IMR-90 (cell line): ENCODE measurements around the gene NHEJ1. TPM values are rescaled to one million over a fixed set of nuclear protein-coding genes. Genes with fewer than 3 reads are reported as not detected.

ENCODE experiments used
- ATAC-seq: fragments of 200-7000 bp; cut with Tn5 transposase; 2 replicates; pipeline ENCODE4 v1.9.1; 2020; ENCODE audit warnings: low read depth, mild to moderate bottlenecking, moderate library complexity
- BruUV-seq: library from RNA; stranded (reverse); fragments of 400-500 nt; replicated peaks from 2 replicates; lab custom pipeline; 2021; lab: Mats Ljungman, UMichigan
- CTCF ChIA-PET: fragments of 300-600 bp; formaldehyde crosslinking; extraction: SDS; loops from one replicate; lab custom pipeline; 2021; ENCODE audit warnings: antibody characterized with exemption; lab: Yijun Ruan, JAX
- POLR2A ChIA-PET: fragments of 300-600 bp; sonication (Branson Sonifier 250); formaldehyde crosslinking; loops from one replicate; lab custom pipeline; 2022; ENCODE audit warnings: antibody characterized with exemption; ENCODE audit not compliant: unreplicated experiment; lab: Charles Lee
- DNase-seq: peaks from one replicate; pipeline ENCODE4 v3.0.0; 2013
- H2AFZ ChIP-seq: replicated peaks from 2 replicates; pipeline ENCODE3; 2013; ENCODE audit warnings: low read length, mild to moderate bottlenecking; ENCODE audit not compliant: poor library complexity
- H2AK5ac ChIP-seq: 2 replicates; pipeline ENCODE4 v1.6.1; 2013; ENCODE audit warnings: low read depth, low read length, inconsistent platforms
- H2AK9ac ChIP-seq: replicated peaks from 2 replicates; pipeline ENCODE3; 2013; ENCODE audit warnings: mild to moderate bottlenecking, low read depth, low read length, moderate library complexity; ENCODE audit not compliant: poor library complexity
- H2BK120ac ChIP-seq: 2 replicates; pipeline ENCODE4 v1.6.1; 2013; ENCODE audit warnings: low read depth, low read length, inconsistent platforms
- H2BK15ac ChIP-seq: 3 replicates; pipeline ENCODE4 v1.6.1; 2013; ENCODE audit warnings: low read depth, low read length, inconsistent platforms
- H2BK20ac ChIP-seq: 2 replicates; pipeline ENCODE4 v1.6.1; 2013; ENCODE audit warnings: low read depth, mild to moderate bottlenecking, inconsistent platforms, low read length, moderate library complexity
- H2BK5ac ChIP-seq: 2 replicates; pipeline ENCODE4 v1.6.1; 2013; ENCODE audit warnings: mild to moderate bottlenecking, low read depth, low read length, inconsistent platforms; ENCODE audit not compliant: poor library complexity, severe bottlenecking
- H3K14ac ChIP-seq: replicated peaks from 2 replicates; pipeline ENCODE4 v1.6.1; 2013; ENCODE audit warnings: low read depth, low read length, inconsistent platforms
- H3K18ac ChIP-seq: 2 replicates; pipeline ENCODE4 v1.6.1; 2013; ENCODE audit warnings: low read depth, low read length, control low read depth
- H3K23ac ChIP-seq: 2 replicates; pipeline ENCODE4 v1.6.1; 2013; ENCODE audit warnings: low read depth, low read length, inconsistent platforms
- H3K27ac ChIP-seq: 2 replicates; pipeline ENCODE4 v1.5.1; 2013; ENCODE audit warnings: mild to moderate bottlenecking, control low read depth, low read length; ENCODE audit not compliant: insufficient read depth
- H3K27me3 ChIP-seq: 2 replicates; pipeline ENCODE4 v1.6.1; 2013; ENCODE audit warnings: low read length; ENCODE audit not compliant: control insufficient read depth, insufficient read depth
- H3K36me3 ChIP-seq: 2 replicates; pipeline ENCODE4 v1.6.1; 2013; ENCODE audit warnings: low read length, mixed read lengths; ENCODE audit not compliant: control insufficient read depth, insufficient read depth
- H3K4ac ChIP-seq: 2 replicates; pipeline ENCODE4 v1.6.1; 2013; ENCODE audit warnings: low read depth, low read length, inconsistent platforms
- H3K4me1 ChIP-seq: 2 replicates; pipeline ENCODE4 v1.6.1; 2013; ENCODE audit warnings: low read length, mixed read lengths; ENCODE audit not compliant: control insufficient read depth, insufficient read depth
- H3K4me2 ChIP-seq: 2 replicates; pipeline ENCODE4 v1.6.1; 2013; ENCODE audit warnings: low read depth, mild to moderate bottlenecking, control low read depth, low read length, moderate library complexity
- H3K4me3 ChIP-seq: 2 replicates; pipeline ENCODE4 v1.5.1; 2013; ENCODE audit warnings: low read depth, mild to moderate bottlenecking, control low read depth, low read length, moderate library complexity; ENCODE audit not compliant: insufficient read depth
- H3K56ac ChIP-seq: 2 replicates; pipeline ENCODE4 v1.6.1; 2013; ENCODE audit warnings: low read length, inconsistent platforms; ENCODE audit not compliant: insufficient read depth; ENCODE audit errors: extremely low read depth
- H3K79me1 ChIP-seq, 2 experiments: 2 replicates each; pipeline ENCODE4 v1.6.1; 2013; ENCODE audit warnings: low read length in 2 of 2, inconsistent platforms in 1 of 2, low read depth in 1 of 2
- H3K9ac ChIP-seq: 2 replicates; pipeline ENCODE4 v1.6.1; 2013; ENCODE audit warnings: low read depth, low read length, control low read depth
- H3K9me1 ChIP-seq: 2 replicates; pipeline ENCODE4 v1.6.1; 2013; ENCODE audit warnings: low read length, inconsistent platforms; ENCODE audit not compliant: insufficient read depth
- H3K9me3 ChIP-seq: 2 replicates; pipeline ENCODE4 v1.6.1; 2013; ENCODE audit warnings: low read length; ENCODE audit not compliant: control insufficient read depth, insufficient read depth
- H4K20me1 ChIP-seq: 2 replicates; pipeline ENCODE4 v1.6.1; 2013; ENCODE audit warnings: low read length, inconsistent platforms; ENCODE audit not compliant: insufficient read depth
- H4K5ac ChIP-seq: 2 replicates; pipeline ENCODE4 v1.6.1; 2013; ENCODE audit warnings: mild to moderate bottlenecking, low read depth, low read length, control low read depth
- H4K8ac ChIP-seq, 2 experiments: 2 replicates each; pipeline ENCODE4 v1.6.1; 2013; ENCODE audit warnings: low read depth in 2 of 2, low read length in 2 of 2, control low read depth in 1 of 2, inconsistent platforms in 1 of 2
- H4K91ac ChIP-seq: 2 replicates; pipeline ENCODE4 v1.6.1; 2013; ENCODE audit warnings: low read depth, low read length, inconsistent platforms; ENCODE audit not compliant: insufficient read depth
- BHLHE40 ChIP-seq: fragments of 150-350 bp; IDR thresholded peaks from 2 replicates; pipeline ENCODE4 v1.6.1; 2016; ENCODE audit warnings: mild to moderate bottlenecking, low read depth, low read length
- RAD21 ChIP-seq: IDR thresholded peaks from 2 replicates; pipeline ENCODE4 v1.6.1; 2012; ENCODE audit warnings: low read length, improper control_type of control experiment
- SMC3 ChIP-seq: fragments of 150-350 bp; IDR thresholded peaks from 2 replicates; pipeline ENCODE4 v1.6.1; 2016; ENCODE audit warnings: low read depth, mild to moderate bottlenecking, antibody characterized with exemption, low read length, moderate library complexity
- USF2 ChIP-seq: fragments of 150-350 bp; IDR thresholded peaks from 2 replicates; pipeline ENCODE4 v1.6.1; 2017; ENCODE audit warnings: mild to moderate bottlenecking, antibody characterized with exemption, low read length, low read depth
- WGBS, 2 experiments: methylation state at CpG; one replicate each; pipeline versions ENCODE4 v1.1.5 to v1.1.7; 2013; ENCODE audit warnings: missing lambda C conversion rate in 2 of 2; ENCODE audit not compliant: insufficient read length in 1 of 2; ENCODE audit errors: extremely low coverage in 2 of 2; 5-methylcytosine and 5-hydroxymethylcytosine counted together
- dilution Hi-C: fragments of 300-500 bp; cut with HindIII; formaldehyde crosslinking; loops from one replicate; pipeline ENCODE4 v1.14.3; 2018; ENCODE audit warnings: low sequenced_read_pairs; ENCODE audit not compliant: unreplicated experiment
- in situ Hi-C: fragments of 300-500 bp; cut with MboI; formaldehyde crosslinking; loops from 3 replicates; pipeline ENCODE4 v1.14.3; 2019; ENCODE audit warnings: low sequenced_read_pairs, inconsistent platforms, mixed read lengths
- intact Hi-C: fragments of 100-400 bp; cut with micrococcal nuclease; formaldehyde crosslinking; loops from 2 replicates; pipeline ENCODE4 v1.10.0; 2022
- polyA plus RNA-seq, 3 experiments: library from polyadenylated mRNA; depleted of rRNA; stranded (reverse); fragments of >200 nt; gene quantifications; 2 replicates each; pipeline ENCODE4 v1.2.3, GENCODE V29; 2012; ENCODE audit warnings: low replicate concordance in 1 of 3
- total RNA-seq: library from RNA; depleted of rRNA; stranded (reverse); fragments of >200 nt; gene quantifications from 2 replicates; pipeline ENCODE4 v1.2.3, GENCODE V29; 2012
- TF ChIP-seq, protein P1 (sequence below): fragments of 150-350 bp; IDR thresholded peaks from 2 replicates; pipeline ENCODE4 v1.6.1; 2016; ENCODE audit warnings: low read depth, mild to moderate bottlenecking, low read length, moderate library complexity, borderline replicate concordance
- TF ChIP-seq, protein P2 (sequence below): conservative IDR thresholded peaks from 2 replicates; pipeline ENCODE4 v1.5.1; 2012; ENCODE audit warnings: mild to moderate bottlenecking, low read depth, low read length, improper control_type of control experiment

Gene NHEJ1
- total and polyA plus RNA-seq, 2 of the 4 experiments (the other 2 are of a cell fraction): 12.5 to 23.1 TPM

DNA sequence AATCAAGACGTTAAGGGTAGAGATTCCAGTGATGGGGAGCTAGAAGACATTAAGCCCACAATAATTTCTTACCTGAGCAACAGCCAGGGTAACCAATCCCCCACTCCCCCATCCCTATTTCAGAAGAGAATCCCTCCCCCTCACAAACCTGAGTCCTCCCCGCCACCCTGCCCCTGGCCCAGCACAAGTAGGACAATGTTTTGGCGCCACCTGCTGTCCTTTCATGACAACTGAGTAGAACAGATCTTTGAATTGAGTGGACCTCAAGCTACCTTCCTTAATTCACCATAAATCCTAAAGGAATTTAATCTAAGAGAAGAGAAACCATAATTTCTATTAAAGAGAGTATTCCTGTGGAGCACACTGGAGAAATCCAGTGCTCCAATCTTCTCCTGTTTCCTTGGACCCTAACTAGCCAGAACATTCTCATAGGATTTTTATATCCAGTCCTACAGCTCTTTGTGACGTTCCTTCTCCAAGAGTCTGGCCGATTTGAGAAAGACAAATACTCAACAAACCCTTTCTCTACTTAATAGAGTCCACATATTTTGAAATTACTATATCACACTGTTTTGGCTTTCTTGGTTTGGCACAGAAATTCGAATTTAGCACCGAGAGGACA is 41.1 kb downstream of the NHEJ1 start:
- no peak overlapping the region for H3K9ac ChIP-seq
- intact Hi-C loops (loop anchor here (1.0 kb wide), 3 partner anchors 46 to 90 kb away; no protein-coding TSS in a partner anchor), in situ Hi-C loops (no loop called here), dilution Hi-C loops (no loop called here)
- no TSS peak for BruUV-seq
- H3K23ac ChIP-seq: no peak overlapping the region
- no peak overlapping the region for H3K4me2 ChIP-seq
- H4K5ac ChIP-seq: no peak overlapping the region
- no peak overlapping the region for H3K18ac ChIP-seq
- peaks cover 3% of the 10 kb centered on the region; the same call in 1 of the 2 replicates for H4K20me1 ChIP-seq
- no peak overlapping the region for H2BK15ac ChIP-seq
- H2AK9ac ChIP-seq: no peak overlapping the region
- H3K56ac ChIP-seq: no peak overlapping the region
- 100% methylated on average over 1 of the region's 7 CpGs; no CpG with 5 or more reads in 1 of the 2 experiments for WGBS, 2 experiments
- H3K9me3 ChIP-seq: no peaks in the 10 kb centered on the region
- H3K4me3 ChIP-seq: no peak overlapping the region
- H3K27ac ChIP-seq: no peak overlapping the region
- peaks cover 6% of the 10 kb centered on the region for H3K4me1 ChIP-seq
- H2AFZ ChIP-seq: no peak overlapping the region
- no peak overlapping the region for H4K8ac ChIP-seq
- H3K79me1 ChIP-seq: no peaks in the 10 kb centered on the region; a peak in 1 of 4 replicates
- H3K36me3 ChIP-seq: no peaks in the 10 kb centered on the region
- TF ChIP-seq USF2: no peak
- TF ChIP-seq SMC3: peak; percentile 87
- no peak for TF ChIP-seq BHLHE40
- TF ChIP-seq, protein P1, sequence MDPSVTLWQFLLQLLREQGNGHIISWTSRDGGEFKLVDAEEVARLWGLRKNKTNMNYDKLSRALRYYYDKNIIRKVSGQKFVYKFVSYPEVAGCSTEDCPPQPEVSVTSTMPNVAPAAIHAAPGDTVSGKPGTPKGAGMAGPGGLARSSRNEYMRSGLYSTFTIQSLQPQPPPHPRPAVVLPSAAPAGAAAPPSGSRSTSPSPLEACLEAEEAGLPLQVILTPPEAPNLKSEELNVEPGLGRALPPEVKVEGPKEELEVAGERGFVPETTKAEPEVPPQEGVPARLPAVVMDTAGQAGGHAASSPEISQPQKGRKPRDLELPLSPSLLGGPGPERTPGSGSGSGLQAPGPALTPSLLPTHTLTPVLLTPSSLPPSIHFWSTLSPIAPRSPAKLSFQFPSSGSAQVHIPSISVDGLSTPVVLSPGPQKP: no peak
- TF ChIP-seq RAD21: peak; percentile 79
- TF ChIP-seq, protein P2, sequence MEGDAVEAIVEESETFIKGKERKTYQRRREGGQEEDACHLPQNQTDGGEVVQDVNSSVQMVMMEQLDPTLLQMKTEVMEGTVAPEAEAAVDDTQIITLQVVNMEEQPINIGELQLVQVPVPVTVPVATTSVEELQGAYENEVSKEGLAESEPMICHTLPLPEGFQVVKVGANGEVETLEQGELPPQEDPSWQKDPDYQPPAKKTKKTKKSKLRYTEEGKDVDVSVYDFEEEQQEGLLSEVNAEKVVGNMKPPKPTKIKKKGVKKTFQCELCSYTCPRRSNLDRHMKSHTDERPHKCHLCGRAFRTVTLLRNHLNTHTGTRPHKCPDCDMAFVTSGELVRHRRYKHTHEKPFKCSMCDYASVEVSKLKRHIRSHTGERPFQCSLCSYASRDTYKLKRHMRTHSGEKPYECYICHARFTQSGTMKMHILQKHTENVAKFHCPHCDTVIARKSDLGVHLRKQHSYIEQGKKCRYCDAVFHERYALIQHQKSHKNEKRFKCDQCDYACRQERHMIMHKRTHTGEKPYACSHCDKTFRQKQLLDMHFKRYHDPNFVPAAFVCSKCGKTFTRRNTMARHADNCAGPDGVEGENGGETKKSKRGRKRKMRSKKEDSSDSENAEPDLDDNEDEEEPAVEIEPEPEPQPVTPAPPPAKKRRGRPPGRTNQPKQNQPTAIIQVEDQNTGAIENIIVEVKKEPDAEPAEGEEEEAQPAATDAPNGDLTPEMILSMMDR: peak; percentile 69
- H2BK120ac ChIP-seq: no peak overlapping the region
- ChIA-PET POLR2A (no interaction called here), CTCF (interaction anchor here (0.5 to 2.7 kb wide), 27 partner anchors 12 to 140 kb away, joined by 3 to 15 read pairs (median 3); partner anchors contain the start of gene IHH)
- no peak overlapping the region for H3K14ac ChIP-seq
- 0 out of 2 replicates have a peak, but pooled peaks cover 3% of the 10 kb centered on the region for H3K9me1 ChIP-seq
- DNase-seq (peak; percentile 53), ATAC-seq (peak; percentile 83)
- H2AK5ac ChIP-seq: no peak overlapping the region
- no peak overlapping the region for H2BK20ac ChIP-seq
- no peak overlapping the region for H3K4ac ChIP-seq
- no peak overlapping the region for H2BK5ac ChIP-seq
- H3K27me3 ChIP-seq: no peaks in the 10 kb centered on the region
- no peak overlapping the region for H4K91ac ChIP-seq
